GM19372 (cell line): ENCODE results near the gene CDC42.

Experiments used
- ATAC-seq: cut with Tn5 transposase; IDR thresholded peaks from one replicate; pipeline ENCODE4 v1.9.1; 2021; ENCODE audit warnings: mild to moderate bottlenecking, low read depth, moderate library complexity; ENCODE audit not compliant: unreplicated experiment

Gene CDC42

GRCh38 chr1:22104865-22105437 lies 52.4 kb downstream of the CDC42 start:
- ATAC-seq = no peak

- no peak for ATAC-seq
These were observed 53.2 kb downstream of the CDC42 start for GRCh38 chr1:22105611-22106207.

- ATAC-seq = no peak
These were observed 54.6 kb downstream of the CDC42 start for GRCh38 chr1:22107126-22107525.

GRCh38 chr1:22108339-22109105 lies 56.0 kb downstream of the CDC42 start:
- ATAC-seq = no peak

- ATAC-seq = no peak
These were observed 57.5 kb downstream of the CDC42 start for GRCh38 chr1:22110016-22110415.

- ATAC-seq = no peak
These were observed 58.6 kb downstream of the CDC42 start for GRCh38 chr1:22111115-22111514.

- ATAC-seq = no peak
These were observed 59.1 kb downstream of the CDC42 start for GRCh38 chr1:22111620-22112019.

GRCh38 chr1:22112554-22112953 lies 60.0 kb downstream of the CDC42 start:
- ATAC-seq = no peak

- no peak for ATAC-seq
These were observed 61.8 kb downstream of the CDC42 start for GRCh38 chr1:22114083-22115012.

- ATAC-seq = no peak
These were observed 62.8 kb downstream of the CDC42 start for GRCh38 chr1:22115286-22115685.

GRCh38 chr1:22117238-22117637 lies 64.7 kb downstream of the CDC42 start:
- no peak for ATAC-seq

GRCh38 chr1:22117851-22118250 lies 65.3 kb downstream of the CDC42 start:
- ATAC-seq = no peak

GRCh38 chr1:22118291-22118992 lies 65.9 kb downstream of the CDC42 start:
- ATAC-seq = no peak

GRCh38 chr1:22119626-22120468 lies 67.3 kb downstream of the CDC42 start:
- no peak for ATAC-seq

GRCh38 chr1:22120469-22120790 lies 67.9 kb downstream of the CDC42 start:
- no peak for ATAC-seq

- ATAC-seq = no peak
These were observed 69.0 kb downstream of the CDC42 start for GRCh38 chr1:22121421-22121911.

GRCh38 chr1:22122273-22123070 lies 70.0 kb downstream of the CDC42 start:
- no peak for ATAC-seq

GRCh38 chr1:22123071-22123390 lies 70.5 kb downstream of the CDC42 start:
- no peak for ATAC-seq
